GM08714 (cell line): ENCODE results near the gene ARHGAP22.

ENCODE experiments used
- H3K4me3 ChIP-seq: fragments of 200-500 bp; sonication (Bioruptor generic); 2 replicates; pipeline ENCODE4 v1.5.1; 2014; ENCODE audit warnings: mild to moderate bottlenecking, low read length, inconsistent platforms
- ZNF274 ChIP-seq: IDR thresholded peaks from 2 replicates; pipeline ENCODE4 v1.6.1; 2012; ENCODE audit warnings: mild to moderate bottlenecking, low read depth, low read length

The ARHGAP22 gene

GRCh38 chr10:48454302-48455054 is 150.4 kb downstream of the ARHGAP22 start:
- no peak for TF ChIP-seq ZNF274
- no peak overlapping the region for H3K4me3 ChIP-seq

GRCh38 chr10:48453451-48454301 is 151.2 kb downstream of the ARHGAP22 start:
- H3K4me3 ChIP-seq, result no peak overlapping the region
- no peak for TF ChIP-seq ZNF274

- TF ChIP-seq ZNF274, result no peak
- H3K4me3 ChIP-seq, result no peak overlapping the region
These were observed 151.9 kb downstream of the ARHGAP22 start for GRCh38 chr10:48452879-48453412.

- H3K4me3 ChIP-seq, result no peak overlapping the region
- no peak for TF ChIP-seq ZNF274
These were observed 152.6 kb downstream of the ARHGAP22 start for GRCh38 chr10:48451969-48452878.

GRCh38 chr10:48450741-48451466 is 154.0 kb downstream of the ARHGAP22 start:
- H3K4me3 ChIP-seq, result no peak overlapping the region
- no peak for TF ChIP-seq ZNF274

- H3K4me3 ChIP-seq, result no peak overlapping the region
- no peak for TF ChIP-seq ZNF274
These were observed 154.6 kb downstream of the ARHGAP22 start for GRCh38 chr10:48450233-48450740.

GRCh38 chr10:48449501-48450232 is 155.2 kb downstream of the ARHGAP22 start:
- TF ChIP-seq ZNF274, result no peak
- H3K4me3 ChIP-seq, result no peak overlapping the region

- no peak for TF ChIP-seq ZNF274
These were observed 156.1 kb downstream of the ARHGAP22 start for GRCh38 chr10:48448796-48449195.

GRCh38 chr10:48447356-48448215 is 157.3 kb downstream of the ARHGAP22 start:
- no peak for TF ChIP-seq ZNF274
- no peak overlapping the region for H3K4me3 ChIP-seq

More at GRCh38 chr10:48448796-48449195, 156.1 kb downstream of the ARHGAP22 start:
- no peak overlapping the region for H3K4me3 ChIP-seq

- no peak for TF ChIP-seq ZNF274
- H3K4me3 ChIP-seq, result no peak overlapping the region
These were observed 158.1 kb downstream of the ARHGAP22 start for GRCh38 chr10:48446785-48447184.

- no peak overlapping the region for H3K4me3 ChIP-seq
- TF ChIP-seq ZNF274, result no peak
These were observed 158.9 kb downstream of the ARHGAP22 start for GRCh38 chr10:48445932-48446331.
